ENCODE measurements around the gene FJX1.

Gene FJX1

DNA sequence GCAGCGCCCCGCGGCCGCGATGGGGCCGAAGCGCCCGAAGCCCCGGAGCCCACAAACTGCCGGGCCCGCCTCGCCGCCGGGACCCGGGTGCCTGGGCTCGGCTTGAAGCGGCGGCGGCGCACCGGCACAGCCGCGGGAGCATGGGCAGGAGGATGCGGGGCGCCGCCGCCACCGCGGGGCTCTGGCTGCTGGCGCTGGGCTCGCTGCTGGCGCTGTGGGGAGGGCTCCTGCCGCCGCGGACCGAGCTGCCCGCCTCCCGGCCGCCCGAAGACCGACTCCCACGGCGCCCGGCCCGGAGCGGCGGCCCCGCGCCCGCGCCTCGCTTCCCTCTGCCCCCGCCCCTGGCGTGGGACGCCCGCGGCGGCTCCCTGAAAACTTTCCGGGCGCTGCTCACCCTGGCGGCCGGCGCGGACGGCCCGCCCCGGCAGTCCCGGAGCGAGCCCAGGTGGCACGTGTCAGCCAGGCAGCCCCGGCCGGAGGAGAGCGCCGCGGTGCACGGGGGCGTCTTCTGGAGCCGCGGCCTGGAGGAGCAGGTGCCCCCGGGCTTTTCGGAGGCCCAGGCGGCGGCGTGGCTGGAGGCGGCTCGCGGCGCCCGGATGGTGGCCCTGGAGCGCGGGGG, 346 bp downstream of the FJX1 start:
- Histone ChIP-seq H3K4me1 (ENCODE audit: low read depth, poor library complexity, severe bottlenecking) (peaks cover 52% of the 10 kb centered on the region), H4K20me1 (ENCODE audit: insufficient read depth) (no peaks in the 10 kb centered on the region), H2AFZ (ENCODE audit: low read depth) (peak overlapping the region; percentile 63), H3K4me2 (peak overlapping the region; percentile 87; the same call in 1 of the 2 replicates), H3K79me2 (ENCODE audit: insufficient read depth, low read depth) (peaks cover 22% of the 10 kb centered on the region; the same call in 1 of the 2 replicates), H3K36me3 (ENCODE audit: insufficient read depth) (no peaks in the 10 kb centered on the region), H3K9ac (peak overlapping the region; percentile 91), H3K27me3 (ENCODE audit: insufficient read depth, low read depth) (no peaks in the 10 kb centered on the region), H3K4me3 (IDR thresholded peaks at IDR 0.05; ENCODE audit: insufficient read depth, low read depth, low read length) (no peak overlapping the region), H3K27ac (peak overlapping the region; percentile 79)
- TF ChIP-seq, protein P1, sequence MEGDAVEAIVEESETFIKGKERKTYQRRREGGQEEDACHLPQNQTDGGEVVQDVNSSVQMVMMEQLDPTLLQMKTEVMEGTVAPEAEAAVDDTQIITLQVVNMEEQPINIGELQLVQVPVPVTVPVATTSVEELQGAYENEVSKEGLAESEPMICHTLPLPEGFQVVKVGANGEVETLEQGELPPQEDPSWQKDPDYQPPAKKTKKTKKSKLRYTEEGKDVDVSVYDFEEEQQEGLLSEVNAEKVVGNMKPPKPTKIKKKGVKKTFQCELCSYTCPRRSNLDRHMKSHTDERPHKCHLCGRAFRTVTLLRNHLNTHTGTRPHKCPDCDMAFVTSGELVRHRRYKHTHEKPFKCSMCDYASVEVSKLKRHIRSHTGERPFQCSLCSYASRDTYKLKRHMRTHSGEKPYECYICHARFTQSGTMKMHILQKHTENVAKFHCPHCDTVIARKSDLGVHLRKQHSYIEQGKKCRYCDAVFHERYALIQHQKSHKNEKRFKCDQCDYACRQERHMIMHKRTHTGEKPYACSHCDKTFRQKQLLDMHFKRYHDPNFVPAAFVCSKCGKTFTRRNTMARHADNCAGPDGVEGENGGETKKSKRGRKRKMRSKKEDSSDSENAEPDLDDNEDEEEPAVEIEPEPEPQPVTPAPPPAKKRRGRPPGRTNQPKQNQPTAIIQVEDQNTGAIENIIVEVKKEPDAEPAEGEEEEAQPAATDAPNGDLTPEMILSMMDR (conservative IDR thresholded peaks at IDR 0.05; ENCODE audit: low read depth, low read length) = no peak

DNA sequence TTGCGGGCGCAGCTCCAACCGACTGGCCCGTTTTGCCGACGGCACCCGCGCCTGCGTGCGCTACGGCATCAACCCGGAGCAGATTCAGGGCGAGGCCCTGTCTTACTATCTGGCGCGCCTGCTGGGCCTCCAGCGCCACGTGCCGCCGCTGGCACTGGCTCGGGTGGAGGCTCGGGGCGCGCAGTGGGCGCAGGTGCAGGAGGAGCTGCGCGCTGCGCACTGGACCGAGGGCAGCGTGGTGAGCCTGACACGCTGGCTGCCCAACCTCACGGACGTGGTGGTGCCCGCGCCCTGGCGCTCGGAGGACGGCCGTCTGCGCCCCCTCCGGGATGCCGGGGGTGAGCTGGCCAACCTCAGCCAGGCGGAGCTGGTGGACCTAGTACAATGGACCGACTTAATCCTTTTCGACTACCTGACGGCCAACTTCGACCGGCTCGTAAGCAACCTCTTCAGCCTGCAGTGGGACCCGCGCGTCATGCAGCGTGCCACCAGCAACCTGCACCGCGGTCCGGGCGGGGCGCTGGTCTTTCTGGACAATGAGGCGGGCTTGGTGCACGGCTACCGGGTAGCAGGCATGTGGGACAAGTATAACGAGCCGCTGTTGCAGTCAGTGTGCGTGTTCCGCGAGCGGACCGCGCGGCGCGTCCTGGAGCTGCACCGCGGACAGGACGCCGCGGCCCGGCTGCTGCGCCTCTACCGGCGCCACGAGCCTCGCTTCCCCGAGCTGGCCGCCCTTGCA, 1.0 kb downstream of the FJX1 start:
- H3K27ac ChIP-seq = peak overlapping the region; percentile 79
- H3K4me1 ChIP-seq (ENCODE audit: low read depth, poor library complexity, severe bottlenecking) = peaks cover 52% of the 10 kb centered on the region
- peak overlapping the region; percentile 87 for H3K4me2 ChIP-seq

GRCh38 chr11:35619855-35620640, 1.8 kb downstream of the FJX1 start:
- Histone ChIP-seq H3K4me3 (IDR thresholded peaks at IDR 0.05; ENCODE audit: insufficient read depth, low read depth, low read length) (no peak overlapping the region), H3K4me1 (ENCODE audit: low read depth, poor library complexity, severe bottlenecking) (peaks cover 50% of the 10 kb centered on the region), H3K9ac (peak overlapping the region; percentile 91), H3K36me3 (ENCODE audit: insufficient read depth) (no peaks in the 10 kb centered on the region), H3K79me2 (ENCODE audit: insufficient read depth, low read depth) (peaks cover 22% of the 10 kb centered on the region; the same call in 1 of the 2 replicates), H2AFZ (ENCODE audit: low read depth) (peak overlapping the region; percentile 63), H3K27ac (peak overlapping the region; percentile 79), H4K20me1 (ENCODE audit: insufficient read depth) (no peaks in the 10 kb centered on the region), H3K4me2 (peak overlapping the region; percentile 87), H3K27me3 (ENCODE audit: insufficient read depth, low read depth) (no peaks in the 10 kb centered on the region)
- TF ChIP-seq, protein P1 (conservative IDR thresholded peaks at IDR 0.05; ENCODE audit: low read depth, low read length) = no peak

More for the DNA sequence above, 1.0 kb downstream of the FJX1 start:
- no peaks in the 10 kb centered on the region for H3K27me3 ChIP-seq (ENCODE audit: insufficient read depth, low read depth)
- no peaks in the 10 kb centered on the region for H4K20me1 ChIP-seq (ENCODE audit: insufficient read depth)
- H2AFZ ChIP-seq (ENCODE audit: low read depth) = peak overlapping the region; percentile 63
- peak overlapping the region; percentile 91 for H3K9ac ChIP-seq
- no peak overlapping the region for H3K4me3 ChIP-seq (IDR thresholded peaks at IDR 0.05; ENCODE audit: insufficient read depth, low read depth, low read length)
- peaks cover 22% of the 10 kb centered on the region; the same call in 1 of the 2 replicates for H3K79me2 ChIP-seq (ENCODE audit: insufficient read depth, low read depth)
- TF ChIP-seq, protein P1 (conservative IDR thresholded peaks at IDR 0.05; ENCODE audit: low read depth, low read length) = no peak
- H3K36me3 ChIP-seq (ENCODE audit: insufficient read depth) = no peaks in the 10 kb centered on the region

DNA sequence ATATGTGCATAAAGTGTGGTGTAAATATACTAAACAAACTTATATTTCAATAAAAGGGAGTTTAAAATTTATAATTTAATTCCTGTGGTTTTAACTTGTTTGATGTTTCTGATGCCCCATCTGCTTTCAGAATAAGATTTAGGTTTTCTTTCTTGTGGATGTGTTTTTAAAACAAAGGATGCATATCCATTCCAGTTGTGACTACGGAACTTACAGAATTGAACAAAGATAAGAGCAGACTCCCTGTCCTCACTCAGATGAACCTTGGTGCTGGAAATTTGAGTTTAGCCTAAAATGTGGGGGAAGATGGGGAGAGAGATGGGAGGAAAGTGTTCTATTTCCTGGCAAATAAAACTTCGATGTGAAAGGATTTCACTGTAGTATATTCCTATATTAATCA, 2.5 kb downstream of the FJX1 start:
- H3K79me2 ChIP-seq (ENCODE audit: insufficient read depth, low read depth) = peaks cover 22% of the 10 kb centered on the region; the same call in 1 of the 2 replicates
- H3K4me2 ChIP-seq = peak overlapping the region; percentile 87
- H3K9ac ChIP-seq = no peak overlapping the region
- H3K4me3 ChIP-seq (IDR thresholded peaks at IDR 0.05; ENCODE audit: insufficient read depth, low read depth, low read length) = no peak overlapping the region
- no peaks in the 10 kb centered on the region for H4K20me1 ChIP-seq (ENCODE audit: insufficient read depth)
- TF ChIP-seq, protein P1 (conservative IDR thresholded peaks at IDR 0.05; ENCODE audit: low read depth, low read length) = no peak
- H2AFZ ChIP-seq (ENCODE audit: low read depth) = no peak overlapping the region
- H3K36me3 ChIP-seq (ENCODE audit: insufficient read depth) = no peaks in the 10 kb centered on the region
- no peaks in the 10 kb centered on the region for H3K27me3 ChIP-seq (ENCODE audit: insufficient read depth, low read depth)
- H3K27ac ChIP-seq = no peak overlapping the region
- H3K4me1 ChIP-seq (ENCODE audit: low read depth, poor library complexity, severe bottlenecking) = peaks cover 42% of the 10 kb centered on the region

All from KMS-11 (cell line).